ENCODE data around the gene TSGA10. TPM values are rescaled to one million over a fixed set of nuclear protein-coding genes. Genes with fewer than 3 reads are reported as not detected.
"Not testable (repeated sequence)": the region's sequence is repeated elsewhere in the genome, so short reads cannot be mapped to it uniquely, and the experiment has no call there.

TSGA10 gene
- total and polyA plus RNA-seq, 2 experiments from 2014 or later: 5.2 to 8.8 TPM

GRCh38 chr2:99139003-99139402 is 15.7 kb downstream of the TSGA10 start:
- Histone ChIP-seq H3K9me3 (ENCODE audit: low read depth) (no peaks in the 10 kb centered on the region), H3K27me3 (no peaks in the 10 kb centered on the region), H3K79me2 (peaks cover 14% of the 10 kb centered on the region), H3K4me2 (no peak overlapping the region), H3K9me2 (replicated peaks; ENCODE audit: insufficient read depth) (no peaks in the 10 kb centered on the region), H3K4me3 (no peak overlapping the region), H3K27ac (no peak overlapping the region), H4K20me1 (ENCODE audit: insufficient read depth, poor library complexity, severe bottlenecking) (no peaks in the 10 kb centered on the region), H3K36me3 (replicated peaks; ENCODE audit: insufficient read depth, low read depth) (no peaks in the 10 kb centered on the region), H3K4me1 (ENCODE audit: insufficient read depth) (no peaks in the 10 kb centered on the region), H2AFZ (no peak overlapping the region)
- no peak for DNase-seq (ENCODE audit: low spot score)
- WGBS (ENCODE audit: low lambda C conversion rate, missing lambda C conversion rate): 94% methylated on average over 4 of the region's 4 CpGs
- TF ChIP-seq CTCF (IDR thresholded peaks at IDR 0.05; ENCODE audit: poor library complexity) (no peak), EZH2phosphoT487 (IDR thresholded peaks at IDR 0.05; ENCODE audit: low read depth, severe bottlenecking, unreplicated experiment) (no peak), EZH2 (IDR thresholded peaks at IDR 0.05; ENCODE audit: borderline replicate concordance) (no peak)

- not testable (repeated sequence) for H2AFZ ChIP-seq; DNase-seq (ENCODE audit: low spot score); H3K4me2 ChIP-seq; H4K20me1 ChIP-seq (ENCODE audit: insufficient read depth, poor library complexity, severe bottlenecking); H3K4me3 ChIP-seq; H3K27ac ChIP-seq; H3K4me1 ChIP-seq (ENCODE audit: insufficient read depth); H3K36me3 ChIP-seq (replicated peaks; ENCODE audit: insufficient read depth, low read depth); H3K9me2 ChIP-seq (replicated peaks; ENCODE audit: insufficient read depth); H3K27me3 ChIP-seq
- 92% methylated on average over 2 of the region's 2 CpGs for WGBS (ENCODE audit: low lambda C conversion rate, missing lambda C conversion rate)
- H3K9me3 ChIP-seq (ENCODE audit: low read depth): peaks cover 11% of the 10 kb centered on the region
- peaks cover 14% of the 10 kb centered on the region for H3K79me2 ChIP-seq
These were observed 19.6 kb downstream of the TSGA10 start for GRCh38 chr2:99135044-99135556.

GRCh38 chr2:99127981-99128380 is 26.8 kb downstream of the TSGA10 start:
- H3K79me2 ChIP-seq: no peaks in the 10 kb centered on the region
- 90% methylated on average over 2 of the region's 2 CpGs for WGBS (ENCODE audit: low lambda C conversion rate, missing lambda C conversion rate)
- no peak overlapping the region for H3K4me2 ChIP-seq
- no peak overlapping the region for H3K4me3 ChIP-seq
- no peak for TF ChIP-seq CTCF (IDR thresholded peaks at IDR 0.05; ENCODE audit: poor library complexity)
- no peak for TF ChIP-seq EZH2phosphoT487 (IDR thresholded peaks at IDR 0.05; ENCODE audit: low read depth, severe bottlenecking, unreplicated experiment)
- TF ChIP-seq EZH2 (IDR thresholded peaks at IDR 0.05; ENCODE audit: borderline replicate concordance): no peak
- no peak overlapping the region for H3K27ac ChIP-seq
- no peaks in the 10 kb centered on the region for H3K4me1 ChIP-seq (ENCODE audit: insufficient read depth)
- H3K9me3 ChIP-seq (ENCODE audit: low read depth): peaks cover 4% of the 10 kb centered on the region
- no peaks in the 10 kb centered on the region for H3K36me3 ChIP-seq (replicated peaks; ENCODE audit: insufficient read depth, low read depth)
- no peaks in the 10 kb centered on the region for H3K9me2 ChIP-seq (replicated peaks; ENCODE audit: insufficient read depth)
- H4K20me1 ChIP-seq (ENCODE audit: insufficient read depth, poor library complexity, severe bottlenecking): no peaks in the 10 kb centered on the region
- no peak overlapping the region for H2AFZ ChIP-seq
- no peaks in the 10 kb centered on the region for H3K27me3 ChIP-seq
- no peak for DNase-seq (ENCODE audit: low spot score)

GRCh38 chr2:99112617-99113016 is 42.1 kb downstream of the TSGA10 start:
- Histone ChIP-seq H3K36me3 (replicated peaks; ENCODE audit: insufficient read depth, low read depth) (no peaks in the 10 kb centered on the region), H3K79me2 (no peaks in the 10 kb centered on the region), H3K4me3 (no peak overlapping the region), H3K27ac (no peak overlapping the region), H3K9me2 (replicated peaks; ENCODE audit: insufficient read depth) (no peaks in the 10 kb centered on the region), H3K9me3 (ENCODE audit: low read depth) (no peaks in the 10 kb centered on the region), H3K4me1 (ENCODE audit: insufficient read depth) (no peaks in the 10 kb centered on the region), H2AFZ (no peak overlapping the region), H4K20me1 (ENCODE audit: insufficient read depth, poor library complexity, severe bottlenecking) (no peaks in the 10 kb centered on the region), H3K4me2 (no peak overlapping the region), H3K27me3 (no peaks in the 10 kb centered on the region)
- TF ChIP-seq EZH2phosphoT487 (IDR thresholded peaks at IDR 0.05; ENCODE audit: low read depth, severe bottlenecking, unreplicated experiment) (no peak), EZH2 (IDR thresholded peaks at IDR 0.05; ENCODE audit: borderline replicate concordance) (no peak), CTCF (IDR thresholded peaks at IDR 0.05; ENCODE audit: poor library complexity) (no peak)
- WGBS (ENCODE audit: low lambda C conversion rate, missing lambda C conversion rate): 77% methylated on average over 4 of the region's 4 CpGs
- DNase-seq (ENCODE audit: low spot score): no peak
